HepG2 (cell line): Measurements from ENCODE around the gene SPATA33. TPM values are rescaled to one million over a fixed set of nuclear protein-coding genes. Genes with fewer than 3 reads are reported as not detected.

Experiments
- AGO1 ChIP-seq: fragments of 200-400 bp; formaldehyde crosslinking; IDR thresholded peaks from 2 replicates; pipeline ENCODE4 v1.6.1; 2017; ENCODE audit warnings: mild to moderate bottlenecking, low read depth, low read length, moderate library complexity; ENCODE audit not compliant: poor library complexity, severe bottlenecking
- FOXA3 ChIP-seq: IDR thresholded peaks from 2 replicates; pipeline ENCODE4 v1.6.1; 2016; ENCODE audit warnings: missing genetic modification reagents, missing compliant biosample characterization
- GABPB1 ChIP-seq: IDR thresholded peaks from 2 replicates; pipeline ENCODE4 v1.6.1; 2016; ENCODE audit warnings: mild to moderate bottlenecking, missing genetic modification reagents, moderate library complexity, missing compliant biosample characterization
- GATAD1 ChIP-seq: IDR thresholded peaks from 2 replicates; pipeline ENCODE4 v1.6.1; 2016; ENCODE audit warnings: missing genetic modification reagents, missing compliant biosample characterization
- JDP2 ChIP-seq: sonication (generic); formaldehyde crosslinking; IDR thresholded peaks from 2 replicates; pipeline ENCODE4 v1.8.1; 2022; ENCODE audit warnings: missing genetic modification reagents, borderline replicate concordance
- KLF6 ChIP-seq: IDR thresholded peaks from 2 replicates; pipeline ENCODE4 v1.8.0; 2016; ENCODE audit warnings: missing biosample characterization, missing genetic modification reagents
- MEIS2 ChIP-seq: sonication (generic); formaldehyde crosslinking; IDR thresholded peaks from 2 replicates; pipeline ENCODE4 v1.9.0; 2021; ENCODE audit warnings: mild to moderate bottlenecking, missing genetic modification reagents
- NONO ChIP-seq, 2 experiments: fragments of 450-650 bp in 1 of 2; sonication (generic) in 1 of 2; formaldehyde crosslinking in 1 of 2; IDR thresholded peaks in 1 of 2; conservative IDR thresholded peaks in 1 of 2; 2 replicates each; pipeline versions ENCODE4 v1.6.1 to v1.8.0; 2017 to 2022; ENCODE audit warnings: mild to moderate bottlenecking in 1 of 2, missing genetic modification reagents in 1 of 2, moderate library complexity in 1 of 2
- PRMT3 ChIP-seq: sonication (generic); formaldehyde crosslinking; IDR thresholded peaks from 2 replicates; pipeline ENCODE4 v1.8.1; 2022; ENCODE audit warnings: low read depth, mild to moderate bottlenecking, moderate library complexity, missing genetic modification reagents, borderline replicate concordance
- RFXAP ChIP-seq: sonication (generic); formaldehyde crosslinking; IDR thresholded peaks from 2 replicates; pipeline ENCODE4 v1.4.0; 2020; ENCODE audit warnings: missing genetic modification reagents, borderline replicate concordance
- ZNF17 ChIP-seq: sonication (generic); formaldehyde crosslinking; IDR thresholded peaks from 2 replicates; pipeline ENCODE4 v1.5.0; 2020; ENCODE audit warnings: mild to moderate bottlenecking, missing genetic modification reagents
- ZNF446 ChIP-seq: sonication (generic); formaldehyde crosslinking; IDR thresholded peaks from 2 replicates; pipeline ENCODE4 v1.5.0; 2020; ENCODE audit warnings: mild to moderate bottlenecking, missing genetic modification reagents
- polyA plus RNA-seq, 8 experiments: library from polyadenylated mRNA; depleted of rRNA in 3 of 8; stranded (reverse) in 7 of 8; unstranded in 1 of 8; fragments of >200 nt; fragmentation: Illumina TruSeq in 4 of 8; extraction: Trizol in 4 of 8; gene quantifications; 2 replicates each; pipeline versions ENCODE4 v1.2.1 to v1.2.3, GENCODE V29; 2011 to 2016; ENCODE audit warnings: low read depth in 4 of 8, missing spikeins in 1 of 8, mixed read lengths in 1 of 8; ENCODE audit not compliant: insufficient read depth in 1 of 8
- total RNA-seq, 5 experiments: library from RNA; depleted of rRNA; stranded (reverse); fragments of >200 nt; fragmentation: Illumina TruSeq; extraction: Trizol; gene quantifications; 2 replicates each; pipeline ENCODE4 v1.2.3, GENCODE V29; 2016; ENCODE audit warnings: low read depth in 1 of 5
- TF ChIP-seq, protein P1 (sequence below): sonication (generic); formaldehyde crosslinking; IDR thresholded peaks from 2 replicates; pipeline ENCODE4 v1.4.0; 2020; ENCODE audit warnings: missing genetic modification reagents
- TF ChIP-seq, protein P2 (sequence below), 2 experiments: fragments of 450-650 bp in 1 of 2; sonication (generic) in 1 of 2; formaldehyde crosslinking in 1 of 2; IDR thresholded peaks; 2 replicates each; pipeline versions ENCODE4 v1.6.1 to v1.8.0; 2016 to 2022; ENCODE audit warnings: antibody characterized with exemption in 1 of 2, mild to moderate bottlenecking in 1 of 2, missing genetic modification reagents in 1 of 2
- TF ChIP-seq, protein P3 (sequence below): sonication (generic); formaldehyde crosslinking; IDR thresholded peaks from 2 replicates; pipeline ENCODE4 v1.8.1; 2022; ENCODE audit warnings: low read depth, mild to moderate bottlenecking, missing genetic modification reagents

Gene SPATA33
- total and polyA plus RNA-seq, 2 of the 13 experiments (the other 11 are each of a cell fraction or from before 2014, with no cell fraction given) = 5.7 to 11.0 TPM

DNA sequence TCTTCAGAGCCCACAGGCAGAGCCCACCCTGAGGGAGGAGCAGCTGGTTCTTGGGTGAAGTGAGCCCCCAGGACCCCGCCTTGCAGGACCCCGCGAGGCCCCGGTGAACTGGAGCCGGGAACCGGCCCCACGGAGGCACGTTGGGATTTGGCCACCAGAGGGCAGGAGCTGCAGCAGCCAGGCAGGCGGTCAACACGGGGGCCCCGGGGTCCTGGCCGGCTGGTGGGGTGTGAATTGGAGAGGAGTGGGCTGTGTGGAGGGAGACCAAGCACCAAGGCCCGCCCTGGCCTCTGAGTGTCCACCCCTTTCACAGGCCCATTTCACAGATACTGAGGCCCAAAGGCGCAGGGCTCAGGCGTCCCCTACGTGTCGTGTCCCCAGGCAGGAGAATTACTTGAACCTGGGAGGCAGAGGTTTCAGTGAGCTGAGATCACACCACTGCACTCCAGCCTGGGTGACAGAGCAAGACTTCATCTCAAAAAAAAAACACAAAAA is 42.0 kb upstream of the SPATA33 start (continued):
- TF ChIP-seq AGO1 = no peak
- TF ChIP-seq MEIS2 (CRISPR knock-in tag) = no peak
- no peak for TF ChIP-seq NONO (IDR thresholded peaks at IDR 0.05)
- no peak for TF ChIP-seq NONO (CRISPR knock-in tag; conservative IDR thresholded peaks at IDR 0.05)
- peak; percentile 40; the same call in 1 of the 2 replicates for TF ChIP-seq FOXA3 (CRISPR knock-in tag)
- TF ChIP-seq GABPB1 (CRISPR knock-in tag) = peak; percentile 47; the same call in 1 of the 2 replicates
- no peak for TF ChIP-seq JDP2
- TF ChIP-seq GATAD1 = no peak
- TF ChIP-seq KLF6 = 0 out of 2 replicates have a peak, but pooled peaks have one; percentile 37
- TF ChIP-seq, protein P1, sequence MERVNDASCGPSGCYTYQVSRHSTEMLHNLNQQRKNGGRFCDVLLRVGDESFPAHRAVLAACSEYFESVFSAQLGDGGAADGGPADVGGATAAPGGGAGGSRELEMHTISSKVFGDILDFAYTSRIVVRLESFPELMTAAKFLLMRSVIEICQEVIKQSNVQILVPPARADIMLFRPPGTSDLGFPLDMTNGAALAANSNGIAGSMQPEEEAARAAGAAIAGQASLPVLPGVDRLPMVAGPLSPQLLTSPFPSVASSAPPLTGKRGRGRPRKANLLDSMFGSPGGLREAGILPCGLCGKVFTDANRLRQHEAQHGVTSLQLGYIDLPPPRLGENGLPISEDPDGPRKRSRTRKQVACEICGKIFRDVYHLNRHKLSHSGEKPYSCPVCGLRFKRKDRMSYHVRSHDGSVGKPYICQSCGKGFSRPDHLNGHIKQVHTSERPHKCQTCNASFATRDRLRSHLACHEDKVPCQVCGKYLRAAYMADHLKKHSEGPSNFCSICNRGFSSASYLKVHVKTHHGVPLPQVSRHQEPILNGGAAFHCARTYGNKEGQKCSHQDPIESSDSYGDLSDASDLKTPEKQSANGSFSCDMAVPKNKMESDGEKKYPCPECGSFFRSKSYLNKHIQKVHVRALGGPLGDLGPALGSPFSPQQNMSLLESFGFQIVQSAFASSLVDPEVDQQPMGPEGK = peak; percentile 84
- TF ChIP-seq RFXAP = peak; percentile 59; the same call in 1 of the 2 replicates
- TF ChIP-seq, protein P2, sequence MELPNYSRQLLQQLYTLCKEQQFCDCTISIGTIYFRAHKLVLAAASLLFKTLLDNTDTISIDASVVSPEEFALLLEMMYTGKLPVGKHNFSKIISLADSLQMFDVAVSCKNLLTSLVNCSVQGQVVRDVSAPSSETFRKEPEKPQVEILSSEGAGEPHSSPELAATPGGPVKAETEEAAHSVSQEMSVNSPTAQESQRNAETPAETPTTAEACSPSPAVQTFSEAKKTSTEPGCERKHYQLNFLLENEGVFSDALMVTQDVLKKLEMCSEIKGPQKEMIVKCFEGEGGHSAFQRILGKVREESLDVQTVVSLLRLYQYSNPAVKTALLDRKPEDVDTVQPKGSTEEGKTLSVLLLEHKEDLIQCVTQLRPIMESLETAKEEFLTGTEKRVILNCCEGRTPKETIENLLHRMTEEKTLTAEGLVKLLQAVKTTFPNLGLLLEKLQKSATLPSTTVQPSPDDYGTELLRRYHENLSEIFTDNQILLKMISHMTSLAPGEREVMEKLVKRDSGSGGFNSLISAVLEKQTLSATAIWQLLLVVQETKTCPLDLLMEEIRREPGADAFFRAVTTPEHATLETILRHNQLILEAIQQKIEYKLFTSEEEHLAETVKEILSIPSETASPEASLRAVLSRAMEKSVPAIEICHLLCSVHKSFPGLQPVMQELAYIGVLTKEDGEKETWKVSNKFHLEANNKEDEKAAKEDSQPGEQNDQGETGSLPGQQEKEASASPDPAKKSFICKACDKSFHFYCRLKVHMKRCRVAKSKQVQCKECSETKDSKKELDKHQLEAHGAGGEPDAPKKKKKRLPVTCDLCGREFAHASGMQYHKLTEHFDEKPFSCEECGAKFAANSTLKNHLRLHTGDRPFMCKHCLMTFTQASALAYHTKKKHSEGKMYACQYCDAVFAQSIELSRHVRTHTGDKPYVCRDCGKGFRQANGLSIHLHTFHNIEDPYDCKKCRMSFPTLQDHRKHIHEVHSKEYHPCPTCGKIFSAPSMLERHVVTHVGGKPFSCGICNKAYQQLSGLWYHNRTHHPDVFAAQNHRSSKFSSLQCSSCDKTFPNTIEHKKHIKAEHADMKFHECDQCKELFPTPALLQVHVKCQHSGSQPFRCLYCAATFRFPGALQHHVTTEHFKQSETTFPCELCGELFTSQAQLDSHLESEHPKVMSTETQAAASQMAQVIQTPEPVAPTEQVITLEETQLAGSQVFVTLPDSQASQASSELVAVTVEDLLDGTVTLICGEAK (IDR thresholded peaks at IDR 0.05) = no peak
- TF ChIP-seq, protein P2 (CRISPR knock-in tag; IDR thresholded peaks at IDR 0.05) = peak; percentile 27; the same call in 1 of the 2 replicates
- TF ChIP-seq, protein P3, sequence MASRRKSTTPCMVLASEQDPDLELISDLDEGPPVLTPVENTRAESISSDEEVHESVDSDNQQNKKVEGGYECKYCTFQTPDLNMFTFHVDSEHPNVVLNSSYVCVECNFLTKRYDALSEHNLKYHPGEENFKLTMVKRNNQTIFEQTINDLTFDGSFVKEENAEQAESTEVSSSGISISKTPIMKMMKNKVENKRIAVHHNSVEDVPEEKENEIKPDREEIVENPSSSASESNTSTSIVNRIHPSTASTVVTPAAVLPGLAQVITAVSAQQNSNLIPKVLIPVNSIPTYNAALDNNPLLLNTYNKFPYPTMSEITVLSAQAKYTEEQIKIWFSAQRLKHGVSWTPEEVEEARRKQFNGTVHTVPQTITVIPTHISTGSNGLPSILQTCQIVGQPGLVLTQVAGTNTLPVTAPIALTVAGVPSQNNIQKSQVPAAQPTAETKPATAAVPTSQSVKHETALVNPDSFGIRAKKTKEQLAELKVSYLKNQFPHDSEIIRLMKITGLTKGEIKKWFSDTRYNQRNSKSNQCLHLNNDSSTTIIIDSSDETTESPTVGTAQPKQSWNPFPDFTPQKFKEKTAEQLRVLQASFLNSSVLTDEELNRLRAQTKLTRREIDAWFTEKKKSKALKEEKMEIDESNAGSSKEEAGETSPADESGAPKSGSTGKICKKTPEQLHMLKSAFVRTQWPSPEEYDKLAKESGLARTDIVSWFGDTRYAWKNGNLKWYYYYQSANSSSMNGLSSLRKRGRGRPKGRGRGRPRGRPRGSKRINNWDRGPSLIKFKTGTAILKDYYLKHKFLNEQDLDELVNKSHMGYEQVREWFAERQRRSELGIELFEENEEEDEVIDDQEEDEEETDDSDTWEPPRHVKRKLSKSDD = no peak
- TF ChIP-seq ZNF446 (CRISPR knock-in tag) = no peak
- TF ChIP-seq ZNF17 = no peak
- TF ChIP-seq PRMT3 (CRISPR knock-in tag) = no peak
